ENCODE measurements around the gene IL37.

IL37 gene

DNA sequence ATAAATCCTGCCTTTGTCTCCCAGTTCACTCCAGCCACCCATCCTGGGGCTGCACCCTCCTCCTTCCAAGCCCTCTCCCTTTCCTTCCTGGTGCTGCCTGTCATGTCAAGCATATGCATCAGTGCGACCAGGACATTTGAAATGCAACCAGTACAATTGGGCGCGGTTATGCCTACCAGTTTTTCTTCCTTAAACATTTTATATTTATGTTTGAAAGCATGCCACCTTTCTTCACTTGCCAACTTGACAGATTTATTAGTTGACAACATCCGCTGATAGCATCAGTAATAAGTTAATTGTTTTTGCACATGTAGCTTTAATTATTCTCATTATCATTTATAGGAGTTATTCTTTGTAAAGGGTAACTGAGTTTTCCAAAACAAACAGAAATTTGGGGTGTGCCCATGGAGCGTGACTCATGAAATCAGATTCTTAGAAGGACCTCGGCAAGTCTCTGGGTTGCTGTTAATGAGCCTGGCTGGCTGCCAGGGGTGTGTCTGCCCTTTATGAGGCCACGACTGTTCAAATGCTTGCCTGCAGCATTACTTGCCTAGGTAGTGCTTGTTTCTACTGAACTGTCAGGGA, 41.6 kb upstream of the IL37 start:
- Histone ChIP-seq H3K27me3 (ENCODE audit: insufficient read depth, poor library complexity, severe bottlenecking) (no peaks in the 10 kb centered on the region), H3K9me3 (ENCODE audit: severe bottlenecking) (peaks cover 7% of the 10 kb centered on the region), H3K27ac (ENCODE audit: poor library complexity, severe bottlenecking) (peak overlapping the region; percentile 75), H3K36me3 (ENCODE audit: low read depth) (no peaks in the 10 kb centered on the region), H3K4me3 (ENCODE audit: severe bottlenecking) (no peak overlapping the region), H3K4me1 (ENCODE audit: insufficient read depth, poor library complexity, severe bottlenecking) (peaks cover 36% of the 10 kb centered on the region)
- ATAC-seq (ENCODE audit: low read depth) = peak; percentile 95
- TF ChIP-seq, protein P1, sequence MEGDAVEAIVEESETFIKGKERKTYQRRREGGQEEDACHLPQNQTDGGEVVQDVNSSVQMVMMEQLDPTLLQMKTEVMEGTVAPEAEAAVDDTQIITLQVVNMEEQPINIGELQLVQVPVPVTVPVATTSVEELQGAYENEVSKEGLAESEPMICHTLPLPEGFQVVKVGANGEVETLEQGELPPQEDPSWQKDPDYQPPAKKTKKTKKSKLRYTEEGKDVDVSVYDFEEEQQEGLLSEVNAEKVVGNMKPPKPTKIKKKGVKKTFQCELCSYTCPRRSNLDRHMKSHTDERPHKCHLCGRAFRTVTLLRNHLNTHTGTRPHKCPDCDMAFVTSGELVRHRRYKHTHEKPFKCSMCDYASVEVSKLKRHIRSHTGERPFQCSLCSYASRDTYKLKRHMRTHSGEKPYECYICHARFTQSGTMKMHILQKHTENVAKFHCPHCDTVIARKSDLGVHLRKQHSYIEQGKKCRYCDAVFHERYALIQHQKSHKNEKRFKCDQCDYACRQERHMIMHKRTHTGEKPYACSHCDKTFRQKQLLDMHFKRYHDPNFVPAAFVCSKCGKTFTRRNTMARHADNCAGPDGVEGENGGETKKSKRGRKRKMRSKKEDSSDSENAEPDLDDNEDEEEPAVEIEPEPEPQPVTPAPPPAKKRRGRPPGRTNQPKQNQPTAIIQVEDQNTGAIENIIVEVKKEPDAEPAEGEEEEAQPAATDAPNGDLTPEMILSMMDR (IDR thresholded peaks at IDR 0.05; ENCODE audit: poor library complexity, severe bottlenecking) = no peak
- peak; percentile 97 for DNase-seq (ENCODE audit: low spot score)

GRCh38 chr2:112870841-112871835, 39.8 kb upstream of the IL37 start:
- Histone ChIP-seq H3K4me1 (ENCODE audit: insufficient read depth, poor library complexity, severe bottlenecking) (peaks cover 39% of the 10 kb centered on the region), H3K27ac (ENCODE audit: poor library complexity, severe bottlenecking) (peak overlapping the region; percentile 75), H3K36me3 (ENCODE audit: low read depth) (no peaks in the 10 kb centered on the region), H3K27me3 (ENCODE audit: insufficient read depth, poor library complexity, severe bottlenecking) (no peaks in the 10 kb centered on the region), H3K9me3 (ENCODE audit: severe bottlenecking) (peaks cover 6% of the 10 kb centered on the region), H3K4me3 (ENCODE audit: severe bottlenecking) (no peak overlapping the region)
- ATAC-seq (ENCODE audit: low read depth) = no peak
- no peak for DNase-seq (ENCODE audit: low spot score)
- TF ChIP-seq, protein P1 (IDR thresholded peaks at IDR 0.05; ENCODE audit: poor library complexity, severe bottlenecking) = no peak

- peak overlapping the region; percentile 99 for H3K27ac ChIP-seq (ENCODE audit: poor library complexity, severe bottlenecking)
- ATAC-seq (ENCODE audit: low read depth) = no peak
- no peaks in the 10 kb centered on the region for H3K36me3 ChIP-seq (ENCODE audit: low read depth)
- peaks cover 49% of the 10 kb centered on the region for H3K4me1 ChIP-seq (ENCODE audit: insufficient read depth, poor library complexity, severe bottlenecking)
- H3K9me3 ChIP-seq (ENCODE audit: severe bottlenecking) = no peaks in the 10 kb centered on the region
- TF ChIP-seq, protein P1 (IDR thresholded peaks at IDR 0.05; ENCODE audit: poor library complexity, severe bottlenecking) = no peak
- H3K4me3 ChIP-seq (ENCODE audit: severe bottlenecking) = no peak overlapping the region
- DNase-seq (ENCODE audit: low spot score) = no peak
- H3K27me3 ChIP-seq (ENCODE audit: insufficient read depth, poor library complexity, severe bottlenecking) = no peaks in the 10 kb centered on the region
Measured at GRCh38 chr2:112876257-112876970, 34.6 kb upstream of the IL37 start.

DNA sequence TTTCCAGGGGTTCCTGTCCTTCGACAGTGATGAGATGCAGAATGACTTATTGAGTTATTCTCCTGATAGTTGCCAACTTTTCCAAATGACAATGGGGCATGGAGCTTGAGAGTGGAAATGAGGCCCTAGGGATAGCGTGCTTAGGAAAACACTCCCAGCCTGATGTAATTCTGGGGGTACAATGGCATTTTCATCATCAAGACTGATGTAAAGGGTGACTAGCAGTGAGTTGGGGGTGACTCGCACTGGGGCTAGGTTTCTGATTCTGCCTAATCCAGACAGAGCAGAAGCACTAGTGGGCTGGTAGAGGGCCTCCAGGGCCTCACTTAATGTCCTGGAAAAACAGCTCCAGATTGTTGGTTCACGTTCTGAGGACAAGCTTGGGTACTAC, 34.0 kb upstream of the IL37 start:
- Histone ChIP-seq H3K27me3 (ENCODE audit: insufficient read depth, poor library complexity, severe bottlenecking) (no peaks in the 10 kb centered on the region), H3K4me1 (ENCODE audit: insufficient read depth, poor library complexity, severe bottlenecking) (peaks cover 54% of the 10 kb centered on the region), H3K36me3 (ENCODE audit: low read depth) (no peaks in the 10 kb centered on the region), H3K4me3 (ENCODE audit: severe bottlenecking) (no peak overlapping the region), H3K9me3 (ENCODE audit: severe bottlenecking) (no peaks in the 10 kb centered on the region), H3K27ac (ENCODE audit: poor library complexity, severe bottlenecking) (peak overlapping the region; percentile 99)
- no peak for ATAC-seq (ENCODE audit: low read depth)
- TF ChIP-seq, protein P1 (IDR thresholded peaks at IDR 0.05; ENCODE audit: poor library complexity, severe bottlenecking) = no peak
- no peak for DNase-seq (ENCODE audit: low spot score)

Measured in RWPE2 (cell line).